Hepatocyte (in vitro differentiated cells): ENCODE measurements around the gene RTN4R. TPM values are rescaled to one million over a fixed set of nuclear protein-coding genes. Genes with fewer than 3 reads are reported as not detected.
"Not testable (repeated sequence)": the region's sequence is repeated elsewhere in the genome, so short reads cannot be mapped to it uniquely, and the experiment has no call there.

Experiments used
- DNase-seq: peaks from one replicate; pipeline ENCODE4 v3.0.0-alpha.2; 2016; ENCODE audit warnings: low spot score
- H2AFZ ChIP-seq: fragments of 200-600 bp; sonication (generic); 2 replicates; pipeline ENCODE4 v1.6.0; 2016; ENCODE audit warnings: antibody characterized with exemption, mild to moderate bottlenecking
- H3K27ac ChIP-seq: fragments of 200-600 bp; sonication (generic); 2 replicates; pipeline ENCODE4 v1.5.1; 2016; ENCODE audit warnings: mild to moderate bottlenecking
- H3K27me3 ChIP-seq: fragments of 200-600 bp; sonication (generic); 2 replicates; pipeline ENCODE4 v1.6.1; 2016
- H3K36me3 ChIP-seq: fragments of 200-600 bp; sonication (generic); replicated peaks from 2 replicates; pipeline ENCODE4 v1.5.1; 2016; ENCODE audit warnings: low read depth; ENCODE audit not compliant: insufficient read depth
- H3K4me1 ChIP-seq: fragments of 200-600 bp; sonication (generic); 2 replicates; pipeline ENCODE4 v1.5.1; 2016; ENCODE audit warnings: mild to moderate bottlenecking, moderate library complexity; ENCODE audit not compliant: insufficient read depth
- H3K4me2 ChIP-seq: fragments of 200-600 bp; sonication (generic); 2 replicates; pipeline ENCODE4 v1.6.0; 2016
- H3K4me3 ChIP-seq: fragments of 200-600 bp; sonication (generic); 2 replicates; pipeline ENCODE4 v1.5.1; 2016; ENCODE audit warnings: mild to moderate bottlenecking
- H3K79me2 ChIP-seq: fragments of 200-600 bp; sonication (generic); 2 replicates; pipeline ENCODE4 v1.6.0; 2017; ENCODE audit warnings: mild to moderate bottlenecking
- H3K9me2 ChIP-seq: fragments of 200-600 bp; sonication (generic); replicated peaks from 2 replicates; pipeline ENCODE4 v1.6.0; 2017; ENCODE audit warnings: mild to moderate bottlenecking; ENCODE audit not compliant: insufficient read depth
- H3K9me3 ChIP-seq: fragments of 200-600 bp; sonication (generic); 2 replicates; pipeline ENCODE4 v1.5.1; 2016; ENCODE audit warnings: low read depth, mild to moderate bottlenecking
- H4K20me1 ChIP-seq: fragments of 200-600 bp; sonication (generic); 2 replicates; pipeline ENCODE4 v1.6.0; 2016; ENCODE audit warnings: mild to moderate bottlenecking; ENCODE audit not compliant: insufficient read depth, poor library complexity, severe bottlenecking
- CTCF ChIP-seq: fragments of 200-600 bp; sonication (generic); IDR thresholded peaks from 2 replicates; pipeline ENCODE4 v1.5.1; 2016; ENCODE audit warnings: antibody characterized with exemption, mild to moderate bottlenecking; ENCODE audit not compliant: poor library complexity
- EZH2 ChIP-seq: fragments of 200-600 bp; sonication (generic); IDR thresholded peaks from 2 replicates; pipeline ENCODE4 v1.6.1; 2016; ENCODE audit warnings: antibody characterized with exemption, mild to moderate bottlenecking, borderline replicate concordance
- EZH2phosphoT487 ChIP-seq: fragments of 200-600 bp; sonication (generic); IDR thresholded peaks from one replicate; pipeline ENCODE4 v1.6.1; 2018; ENCODE audit warnings: antibody characterized with exemption, mild to moderate bottlenecking, low read depth, moderate library complexity; ENCODE audit not compliant: unreplicated experiment, severe bottlenecking
- whole genome bisulfite sequencing: methylation state at CpG from one replicate; pipeline ENCODE4 v1.1.6; 2016; ENCODE audit warnings: low lambda C conversion rate; ENCODE audit errors: missing lambda C conversion rate; 5-methylcytosine and 5-hydroxymethylcytosine counted together
- polyA plus RNA-seq: library from polyadenylated mRNA; unstranded; fragments of >200 nt; fragmentation: Nextera tagmentation; extraction: Ambion mirVana; gene quantifications from 2 replicates; pipeline ENCODE4 v1.2.1, GENCODE V29; 2016
- total RNA-seq: library from RNA; depleted of rRNA; stranded (reverse); fragments of >200 nt; gene quantifications from 2 replicates; pipeline ENCODE4 v1.2.3, GENCODE V29; 2014

RTN4R gene
- total and polyA plus RNA-seq, 2 experiments from 2014 or later, result 7.9 to 16.9 TPM

- WGBS, result 99% methylated on average over 12 of the region's 12 CpGs
- H2AFZ ChIP-seq, result no peak overlapping the region
- no peak overlapping the region for H3K4me2 ChIP-seq
- no peak overlapping the region for H3K4me3 ChIP-seq
- no peak overlapping the region for H3K27ac ChIP-seq
- no peaks in the 10 kb centered on the region for H3K9me3 ChIP-seq
- H3K9me2 ChIP-seq, result no peaks in the 10 kb centered on the region
- H3K4me1 ChIP-seq, result peaks cover 17% of the 10 kb centered on the region
- TF ChIP-seq CTCF, result no peak
- TF ChIP-seq EZH2phosphoT487, result no peak
- TF ChIP-seq EZH2, result no peak
- H3K36me3 ChIP-seq, result no peaks in the 10 kb centered on the region
- DNase-seq, result no peak
- peaks cover 42% of the 10 kb centered on the region for H3K79me2 ChIP-seq
- H4K20me1 ChIP-seq, result peaks cover 11% of the 10 kb centered on the region
- no peaks in the 10 kb centered on the region for H3K27me3 ChIP-seq
These were observed 48.2 kb upstream of the RTN4R start for GRCh38 chr22:20316217-20316843.

GRCh38 chr22:20315337-20316216, 47.5 kb upstream of the RTN4R start:
- H3K4me2 ChIP-seq, result no peak overlapping the region
- no peaks in the 10 kb centered on the region for H3K9me3 ChIP-seq
- H3K79me2 ChIP-seq, result peaks cover 34% of the 10 kb centered on the region
- no peak overlapping the region for H2AFZ ChIP-seq
- WGBS, result 96% methylated on average over 22 of the region's 25 CpGs
- no peak for TF ChIP-seq EZH2phosphoT487
- no peak for TF ChIP-seq EZH2
- TF ChIP-seq CTCF, result no peak
- H3K9me2 ChIP-seq, result no peaks in the 10 kb centered on the region
- H3K27me3 ChIP-seq, result no peaks in the 10 kb centered on the region
- DNase-seq, result no peak
- H3K36me3 ChIP-seq, result no peaks in the 10 kb centered on the region
- H3K4me3 ChIP-seq, result no peak overlapping the region
- no peak overlapping the region for H3K27ac ChIP-seq
- peaks cover 13% of the 10 kb centered on the region for H3K4me1 ChIP-seq
- peaks cover 11% of the 10 kb centered on the region for H4K20me1 ChIP-seq

- WGBS, result 92% methylated on average over 12 of the region's 12 CpGs
- H3K36me3 ChIP-seq, result not testable (repeated sequence)
These were observed 46.7 kb upstream of the RTN4R start for GRCh38 chr22:20314741-20315336.

GRCh38 chr22:20314206-20314605, 46.1 kb upstream of the RTN4R start:
- H3K27me3 ChIP-seq, H3K27ac ChIP-seq, H3K36me3 ChIP-seq, DNase-seq, H3K4me3 ChIP-seq, H2AFZ ChIP-seq, H3K4me2 ChIP-seq, H3K9me3 ChIP-seq, H3K9me2 ChIP-seq: not testable (repeated sequence)
- Histone ChIP-seq H3K79me2 (peaks cover 28% of the 10 kb centered on the region), H3K4me1 (peaks cover 12% of the 10 kb centered on the region), H4K20me1 (peaks cover 11% of the 10 kb centered on the region)
- 86% methylated on average over 4 of the region's 5 CpGs for WGBS

More at GRCh38 chr22:20314741-20315336, 46.7 kb upstream of the RTN4R start:
- H3K4me3 ChIP-seq, DNase-seq, H3K4me2 ChIP-seq, H3K9me2 ChIP-seq, H2AFZ ChIP-seq, H3K27ac ChIP-seq, H3K27me3 ChIP-seq, H3K9me3 ChIP-seq: not testable (repeated sequence)
- Histone ChIP-seq H3K79me2 (peaks cover 30% of the 10 kb centered on the region), H4K20me1 (peaks cover 11% of the 10 kb centered on the region), H3K4me1 (peaks cover 13% of the 10 kb centered on the region)

- H3K4me3 ChIP-seq, H3K4me2 ChIP-seq, H3K9me2 ChIP-seq, H3K27me3 ChIP-seq, H2AFZ ChIP-seq, DNase-seq, H3K27ac ChIP-seq, H3K4me1 ChIP-seq, H3K9me3 ChIP-seq, H3K36me3 ChIP-seq: not testable (repeated sequence)
- Histone ChIP-seq H4K20me1 (peaks cover 11% of the 10 kb centered on the region), H3K79me2 (peaks cover 20% of the 10 kb centered on the region)
- 73% methylated on average over 11 of the region's 11 CpGs for WGBS
These were observed 45.4 kb upstream of the RTN4R start for GRCh38 chr22:20313306-20314077.
